Measurements from ENCODE around the gene TNFRSF8.

Gene TNFRSF8

DNA sequence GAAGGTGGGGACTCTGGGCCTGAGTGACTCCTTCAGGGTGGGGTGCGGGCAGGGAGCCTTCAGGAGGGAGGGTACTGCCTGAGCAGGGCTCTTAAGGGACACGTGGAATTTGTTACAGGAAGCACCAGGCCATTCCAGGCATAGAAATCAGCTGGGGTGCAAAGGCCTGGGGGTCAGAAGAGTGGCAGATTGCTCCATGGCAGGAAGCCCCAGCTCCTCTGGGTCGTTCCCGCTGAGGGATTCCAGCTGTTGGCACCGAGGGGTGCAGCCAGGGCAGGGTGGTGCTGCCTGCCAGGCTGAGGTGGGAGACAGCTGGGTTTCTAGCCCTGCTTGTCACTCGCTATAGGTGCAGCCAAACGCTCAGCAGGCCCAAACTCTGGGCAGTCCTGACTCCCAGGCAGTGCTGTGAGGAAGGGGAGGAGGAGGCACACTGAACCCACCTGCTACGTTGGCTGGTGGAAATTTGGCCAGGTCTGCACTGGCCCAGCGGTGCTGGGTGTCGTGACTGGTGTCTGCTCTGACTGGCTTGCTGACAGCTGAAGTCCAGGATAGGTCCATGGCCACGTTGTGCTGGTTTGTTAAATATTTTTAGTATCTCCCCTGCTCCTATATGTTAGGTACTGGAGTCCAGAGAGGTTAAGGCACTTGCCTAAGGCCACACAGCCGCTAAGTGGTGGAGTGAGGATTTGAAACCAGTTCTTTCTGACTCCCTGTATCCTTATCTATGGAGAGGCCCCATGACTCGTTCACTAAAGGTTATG, 123.0 kb downstream of the TNFRSF8 start:
- Histone ChIP-seq H3K36me3 (ENCODE audit: insufficient read depth, low read length) (no peaks in the 10 kb centered on the region), H3K4me1 (ENCODE audit: insufficient read depth, low read length, severe bottlenecking) (no peaks in the 10 kb centered on the region)

DNA sequence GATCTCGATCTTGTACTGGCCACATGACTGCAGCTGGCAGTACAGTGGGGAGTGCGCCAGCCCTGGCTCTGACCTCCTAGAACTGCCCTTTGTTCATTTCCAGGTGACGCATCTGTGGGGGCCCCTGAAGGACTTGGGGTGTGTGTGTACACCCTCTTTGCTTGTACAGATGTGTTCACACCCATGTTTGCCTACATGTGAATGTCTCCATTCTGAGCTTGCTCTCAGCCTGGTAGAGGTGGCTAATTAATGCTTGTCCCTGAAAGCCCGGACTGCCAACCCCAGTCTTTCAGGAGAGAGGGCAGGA, 123.5 kb downstream of the TNFRSF8 start:
- TF ChIP-seq, protein P1, sequence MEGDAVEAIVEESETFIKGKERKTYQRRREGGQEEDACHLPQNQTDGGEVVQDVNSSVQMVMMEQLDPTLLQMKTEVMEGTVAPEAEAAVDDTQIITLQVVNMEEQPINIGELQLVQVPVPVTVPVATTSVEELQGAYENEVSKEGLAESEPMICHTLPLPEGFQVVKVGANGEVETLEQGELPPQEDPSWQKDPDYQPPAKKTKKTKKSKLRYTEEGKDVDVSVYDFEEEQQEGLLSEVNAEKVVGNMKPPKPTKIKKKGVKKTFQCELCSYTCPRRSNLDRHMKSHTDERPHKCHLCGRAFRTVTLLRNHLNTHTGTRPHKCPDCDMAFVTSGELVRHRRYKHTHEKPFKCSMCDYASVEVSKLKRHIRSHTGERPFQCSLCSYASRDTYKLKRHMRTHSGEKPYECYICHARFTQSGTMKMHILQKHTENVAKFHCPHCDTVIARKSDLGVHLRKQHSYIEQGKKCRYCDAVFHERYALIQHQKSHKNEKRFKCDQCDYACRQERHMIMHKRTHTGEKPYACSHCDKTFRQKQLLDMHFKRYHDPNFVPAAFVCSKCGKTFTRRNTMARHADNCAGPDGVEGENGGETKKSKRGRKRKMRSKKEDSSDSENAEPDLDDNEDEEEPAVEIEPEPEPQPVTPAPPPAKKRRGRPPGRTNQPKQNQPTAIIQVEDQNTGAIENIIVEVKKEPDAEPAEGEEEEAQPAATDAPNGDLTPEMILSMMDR (IDR thresholded peaks at IDR 0.05; ENCODE audit: low read length): no peak
- TF ChIP-seq EZH2 (IDR thresholded peaks at IDR 0.05; ENCODE audit: borderline replicate concordance, low read length): no peak
- no peaks in the 10 kb centered on the region for H3K9me2 ChIP-seq (ENCODE audit: low read depth, low read length)
- H4K20me1 ChIP-seq (ENCODE audit: insufficient read depth, low read length): no peaks in the 10 kb centered on the region

More for the DNA sequence above, 123.0 kb downstream of the TNFRSF8 start:
- Histone ChIP-seq H3K4me3 (ENCODE audit: low read depth, low read length, poor library complexity, severe bottlenecking) (no peak overlapping the region), H3K27me3 (ENCODE audit: insufficient read depth, low read length) (no peaks in the 10 kb centered on the region), H2AFZ (ENCODE audit: low read length) (no peak overlapping the region), H3K4me2 (ENCODE audit: low read length) (no peak overlapping the region), H3K9me3 (ENCODE audit: low read length) (no peaks in the 10 kb centered on the region), H3K9me2 (ENCODE audit: low read depth, low read length) (no peaks in the 10 kb centered on the region), H3K27ac (ENCODE audit: low read depth, low read length, poor library complexity, severe bottlenecking) (no peak overlapping the region), H3K79me2 (ENCODE audit: insufficient read depth, low read length) (no peaks in the 10 kb centered on the region), H3K9ac (ENCODE audit: low read length) (no peak overlapping the region), H3F3A (ENCODE audit: insufficient read depth, low read length) (no peaks in the 10 kb centered on the region), H4K20me1 (ENCODE audit: insufficient read depth, low read length) (no peaks in the 10 kb centered on the region)
- TF ChIP-seq, protein P1 (IDR thresholded peaks at IDR 0.05; ENCODE audit: low read length): no peak
- TF ChIP-seq EZH2 (IDR thresholded peaks at IDR 0.05; ENCODE audit: borderline replicate concordance, low read length): no peak

DNA sequence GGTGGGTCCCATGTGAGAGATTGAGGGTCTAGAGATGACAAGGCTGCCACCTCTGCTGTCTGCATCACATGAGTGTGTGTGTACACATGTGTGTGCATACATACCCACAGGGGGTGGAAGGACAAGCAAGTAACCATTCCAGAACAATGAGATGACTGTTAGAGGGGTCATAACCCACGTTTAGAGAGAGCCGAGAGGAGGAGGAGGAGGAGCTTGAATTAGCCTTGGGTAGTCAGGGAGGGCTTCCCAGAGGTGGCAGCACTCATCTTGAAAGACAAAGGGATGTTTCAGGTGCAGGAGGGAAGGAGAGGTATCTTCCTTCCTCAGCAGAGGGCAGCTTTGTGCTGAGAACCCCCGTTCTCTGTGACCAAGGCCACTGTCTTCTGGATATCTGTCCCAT, 125.0 kb downstream of the TNFRSF8 start:
- H3K9me3 ChIP-seq (ENCODE audit: low read length): no peaks in the 10 kb centered on the region
- no peaks in the 10 kb centered on the region for H3K4me1 ChIP-seq (ENCODE audit: insufficient read depth, low read length, severe bottlenecking)
- H3K27ac ChIP-seq (ENCODE audit: low read depth, low read length, poor library complexity, severe bottlenecking): no peak overlapping the region
- H3K27me3 ChIP-seq (ENCODE audit: insufficient read depth, low read length): no peaks in the 10 kb centered on the region
- H3F3A ChIP-seq (ENCODE audit: insufficient read depth, low read length): no peaks in the 10 kb centered on the region
- TF ChIP-seq EZH2 (IDR thresholded peaks at IDR 0.05; ENCODE audit: borderline replicate concordance, low read length): no peak
- TF ChIP-seq, protein P1 (IDR thresholded peaks at IDR 0.05; ENCODE audit: low read length): no peak
- no peaks in the 10 kb centered on the region for H4K20me1 ChIP-seq (ENCODE audit: insufficient read depth, low read length)
- no peaks in the 10 kb centered on the region for H3K79me2 ChIP-seq (ENCODE audit: insufficient read depth, low read length)
- H2AFZ ChIP-seq (ENCODE audit: low read length): no peak overlapping the region
- H3K36me3 ChIP-seq (ENCODE audit: insufficient read depth, low read length): no peaks in the 10 kb centered on the region
- H3K4me3 ChIP-seq (ENCODE audit: low read depth, low read length, poor library complexity, severe bottlenecking): no peak overlapping the region
- no peak overlapping the region for H3K9ac ChIP-seq (ENCODE audit: low read length)
- no peak overlapping the region for H3K4me2 ChIP-seq (ENCODE audit: low read length)
- no peaks in the 10 kb centered on the region for H3K9me2 ChIP-seq (ENCODE audit: low read depth, low read length)

More for the DNA sequence above, 123.5 kb downstream of the TNFRSF8 start:
- Histone ChIP-seq H3K27ac (ENCODE audit: low read depth, low read length, poor library complexity, severe bottlenecking) (no peak overlapping the region), H3K4me3 (ENCODE audit: low read depth, low read length, poor library complexity, severe bottlenecking) (no peak overlapping the region), H3F3A (ENCODE audit: insufficient read depth, low read length) (no peaks in the 10 kb centered on the region), H3K9me3 (ENCODE audit: low read length) (no peaks in the 10 kb centered on the region), H3K4me1 (ENCODE audit: insufficient read depth, low read length, severe bottlenecking) (no peaks in the 10 kb centered on the region), H3K79me2 (ENCODE audit: insufficient read depth, low read length) (no peaks in the 10 kb centered on the region), H3K27me3 (ENCODE audit: insufficient read depth, low read length) (no peaks in the 10 kb centered on the region), H3K9ac (ENCODE audit: low read length) (no peak overlapping the region), H3K4me2 (ENCODE audit: low read length) (no peak overlapping the region), H2AFZ (ENCODE audit: low read length) (no peak overlapping the region), H3K36me3 (ENCODE audit: insufficient read depth, low read length) (no peaks in the 10 kb centered on the region)
